Measurements from ENCODE around the gene MAN1A1. TPM values are rescaled to one million over a fixed set of nuclear protein-coding genes. Genes with fewer than 3 reads are reported as not detected.
A peak's percentile ranks its signal among the peaks of the same experiment; 100 is the strongest.
"Not testable (repeated sequence)": the region's sequence is repeated elsewhere in the genome, so short reads cannot be mapped to it uniquely, and the experiment has no call there.

Gene MAN1A1
- total RNA-seq, 1 experiment from 2014 or later, result 14.1 TPM

GRCh38 chr6:119172824-119173223 is 176.7 kb downstream of the MAN1A1 start:
- DNase-seq (ENCODE audit: low spot score), result no peak

- no peak for DNase-seq (ENCODE audit: low spot score)
These were observed 177.5 kb downstream of the MAN1A1 start for GRCh38 chr6:119171864-119172588.

GRCh38 chr6:119171088-119171841 is 178.3 kb downstream of the MAN1A1 start:
- no peak for DNase-seq (ENCODE audit: low spot score)

- DNase-seq (ENCODE audit: low spot score), result no peak
These were observed 179.0 kb downstream of the MAN1A1 start for GRCh38 chr6:119170447-119171087.

GRCh38 chr6:119170103-119170446 is 179.5 kb downstream of the MAN1A1 start:
- DNase-seq (ENCODE audit: low spot score), result no peak

- DNase-seq (ENCODE audit: low spot score), result not testable (repeated sequence)
These were observed 180.2 kb downstream of the MAN1A1 start for GRCh38 chr6:119169355-119169754.

- no peak for DNase-seq (ENCODE audit: low spot score)
These were observed 183.4 kb downstream of the MAN1A1 start for GRCh38 chr6:119166024-119166784.

- DNase-seq (ENCODE audit: low spot score), result no peak
These were observed 186.6 kb downstream of the MAN1A1 start for GRCh38 chr6:119163006-119163405.

GRCh38 chr6:119162134-119162775 is 187.3 kb downstream of the MAN1A1 start:
- no peak for DNase-seq (ENCODE audit: low spot score)

- no peak for DNase-seq (ENCODE audit: low spot score)
These were observed 188.1 kb downstream of the MAN1A1 start for GRCh38 chr6:119161438-119161837.

GRCh38 chr6:119160911-119161310 is 188.7 kb downstream of the MAN1A1 start:
- no peak for DNase-seq (ENCODE audit: low spot score)

- no peak for DNase-seq (ENCODE audit: low spot score)
These were observed 191.3 kb downstream of the MAN1A1 start for GRCh38 chr6:119158057-119158848.

GRCh38 chr6:119157506-119157815 is 192.1 kb downstream of the MAN1A1 start:
- no peak for DNase-seq (ENCODE audit: low spot score)

GRCh38 chr6:119156757-119157505 is 192.6 kb downstream of the MAN1A1 start:
- DNase-seq (ENCODE audit: low spot score), result no peak

GRCh38 chr6:119156082-119156481 is 193.5 kb downstream of the MAN1A1 start:
- DNase-seq (ENCODE audit: low spot score), result not testable (repeated sequence)

- no peak for DNase-seq (ENCODE audit: low spot score)
These were observed 197.4 kb downstream of the MAN1A1 start for GRCh38 chr6:119152187-119152586.

GRCh38 chr6:119148825-119149525 is 200.6 kb downstream of the MAN1A1 start:
- no peak for DNase-seq (ENCODE audit: low spot score)

GRCh38 chr6:119148098-119148824 is 201.3 kb downstream of the MAN1A1 start:
- DNase-seq (ENCODE audit: low spot score), result peak; percentile 50

Data from H4 (cell line).